Measurements from ENCODE around the gene MAPKBP1. TPM values are rescaled to one million over a fixed set of nuclear protein-coding genes. Genes with fewer than 3 reads are reported as not detected.

MAPKBP1 gene
- total RNA-seq, 2 experiments from 2014 or later = 14.5 to 17.4 TPM

GRCh38 chr15:41851167-41851523 is 76.9 kb downstream of the MAPKBP1 start:
- BruUV-seq (replicated peaks) = no TSS peak
- Histone ChIP-seq H3K27ac (ENCODE audit: low read depth, low read length, poor library complexity, severe bottlenecking) (no peak overlapping the region), H4K20me1 (ENCODE audit: insufficient read depth, low read length) (no peaks in the 10 kb centered on the region), H2AFZ (ENCODE audit: low read length) (no peak overlapping the region), H3K4me2 (ENCODE audit: low read length) (no peak overlapping the region), H3K9me3 (ENCODE audit: low read length) (no peaks in the 10 kb centered on the region), H3K79me2 (ENCODE audit: insufficient read depth, low read depth, low read length) (no peaks in the 10 kb centered on the region), H3K4me1 (ENCODE audit: insufficient read depth, low read length, poor library complexity, severe bottlenecking) (no peaks in the 10 kb centered on the region), H3K9me2 (ENCODE audit: insufficient read depth, low read length) (no peaks in the 10 kb centered on the region), H3K4me3 (ENCODE audit: low read depth, low read length, poor library complexity, severe bottlenecking) (no peak overlapping the region), H3K36me3 (ENCODE audit: insufficient read depth, low read length) (no peaks in the 10 kb centered on the region)
- no peak for DNase-seq (ENCODE audit: low spot score)
- intact Hi-C loops (cut with micrococcal nuclease; ENCODE audit: unreplicated experiment) = no loop called here
- no peak for TF ChIP-seq CTCF (conservative IDR thresholded peaks at IDR 0.05; ENCODE audit: low read length)
- no peak for TF ChIP-seq EZH2phosphoT487 (IDR thresholded peaks at IDR 0.05; ENCODE audit: borderline replicate concordance, low read depth, low read length)
- ChIA-PET POLR2A (interaction anchor here (0.6 kb wide), 1 partner anchor 56 kb away, joined by 3 read pairs; no protein-coding TSS in a partner anchor), CTCF (ENCODE audit: unreplicated experiment) (no interaction called here)

DNA sequence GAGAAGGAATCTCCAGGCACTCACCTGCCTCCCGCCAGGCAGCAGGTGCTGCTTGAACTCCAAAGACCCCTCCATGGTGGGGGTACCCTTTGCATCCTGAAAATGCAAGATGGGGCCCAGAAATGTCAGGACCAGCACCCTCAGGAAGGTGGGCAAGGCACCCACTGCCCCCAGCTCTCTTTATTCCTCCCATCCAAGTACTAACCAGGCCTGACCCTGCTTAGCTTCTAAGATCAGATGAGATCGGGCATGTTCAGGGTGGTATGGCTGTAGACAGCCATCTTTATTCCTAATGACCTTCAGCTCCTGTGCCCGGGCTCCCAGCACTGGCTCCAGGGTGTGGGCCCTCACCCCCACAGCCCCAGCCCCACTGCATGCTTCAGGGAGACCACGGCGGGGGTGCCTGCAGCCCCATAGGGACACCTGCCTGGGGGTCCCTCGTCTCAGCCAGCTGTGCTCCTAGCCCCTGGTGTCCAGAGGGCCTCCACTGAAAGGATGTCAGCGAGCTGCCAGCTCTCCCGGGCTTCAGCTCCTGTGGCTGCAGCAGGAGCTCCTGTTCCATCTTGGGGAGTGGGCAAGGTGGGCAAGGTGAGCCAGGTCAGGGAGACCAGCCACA is 77.6 kb downstream of the MAPKBP1 start:
- H3K9me3 ChIP-seq (ENCODE audit: low read length) = no peaks in the 10 kb centered on the region
- no peaks in the 10 kb centered on the region for H3K4me1 ChIP-seq (ENCODE audit: insufficient read depth, low read length, poor library complexity, severe bottlenecking)
- H3K4me2 ChIP-seq (ENCODE audit: low read length) = no peak overlapping the region
- TF ChIP-seq CTCF (conservative IDR thresholded peaks at IDR 0.05; ENCODE audit: low read length) = no peak
- TF ChIP-seq EZH2phosphoT487 (IDR thresholded peaks at IDR 0.05; ENCODE audit: borderline replicate concordance, low read depth, low read length) = no peak
- intact Hi-C loops (cut with micrococcal nuclease; ENCODE audit: unreplicated experiment) = no loop called here
- H3K9me2 ChIP-seq (ENCODE audit: insufficient read depth, low read length) = no peaks in the 10 kb centered on the region
- no peaks in the 10 kb centered on the region for H3K36me3 ChIP-seq (ENCODE audit: insufficient read depth, low read length)
- H3K4me3 ChIP-seq (ENCODE audit: low read depth, low read length, poor library complexity, severe bottlenecking) = no peak overlapping the region
- H2AFZ ChIP-seq (ENCODE audit: low read length) = no peak overlapping the region
- ChIA-PET CTCF (ENCODE audit: unreplicated experiment) (no interaction called here), POLR2A (interaction anchor here (0.6 kb wide), 2 partner anchors 57 to 666 kb away, joined by 3 read pairs; no protein-coding TSS in a partner anchor)
- BruUV-seq (replicated peaks) = no TSS peak
- no peaks in the 10 kb centered on the region for H3K79me2 ChIP-seq (ENCODE audit: insufficient read depth, low read depth, low read length)
- no peak for DNase-seq (ENCODE audit: low spot score)
- H4K20me1 ChIP-seq (ENCODE audit: insufficient read depth, low read length) = no peaks in the 10 kb centered on the region
- no peak overlapping the region for H3K27ac ChIP-seq (ENCODE audit: low read depth, low read length, poor library complexity, severe bottlenecking)

DNA sequence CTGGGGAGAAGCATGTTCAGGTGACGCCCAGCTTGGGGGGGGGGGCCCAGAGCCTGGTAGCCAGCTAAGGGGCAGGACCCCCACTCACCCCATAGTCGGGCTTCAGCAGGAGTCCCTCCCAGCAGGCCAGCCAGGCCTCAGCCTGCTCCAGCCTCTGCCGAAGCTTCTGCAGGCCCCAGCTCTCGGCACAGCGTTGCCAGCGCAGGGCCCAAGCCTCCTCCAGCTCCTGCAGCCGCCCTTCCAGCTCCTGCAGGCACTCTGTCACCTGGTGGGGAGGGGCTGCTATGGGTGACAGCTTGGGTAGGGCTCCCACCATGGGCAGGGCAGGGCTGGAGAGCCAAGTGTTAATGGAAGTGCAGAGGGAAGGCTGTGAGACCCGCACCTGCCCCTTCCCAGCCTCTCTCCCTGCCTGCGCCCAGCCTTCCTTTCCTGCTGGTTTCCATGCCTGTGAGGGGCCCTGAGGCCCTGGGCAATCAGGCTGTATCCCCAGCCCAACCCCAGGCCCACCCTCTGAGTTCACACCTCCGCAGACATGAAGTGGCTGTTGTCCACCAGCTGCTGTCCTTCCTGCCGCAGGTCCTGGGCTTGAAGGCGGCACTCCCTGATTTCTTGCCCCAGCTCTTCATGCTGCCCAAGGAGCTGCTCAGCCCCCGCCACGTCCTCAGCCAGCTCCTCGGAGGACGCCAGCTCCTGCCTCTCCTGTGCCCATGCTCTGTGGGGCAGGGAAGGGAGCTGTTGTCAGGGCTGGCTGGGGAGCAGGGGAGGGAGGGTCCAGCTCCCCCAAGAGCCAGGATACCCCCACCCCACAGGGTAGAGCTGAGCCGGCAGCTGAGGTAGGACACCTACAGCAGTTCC is 78.7 kb downstream of the MAPKBP1 start:
- POLR2A ChIA-PET = interaction anchor here (0.6 kb wide), 2 partner anchors 131 to 667 kb away, joined by 3 to 7 read pairs; no protein-coding TSS in a partner anchor
- Histone ChIP-seq H3K4me1 (ENCODE audit: insufficient read depth, low read length, poor library complexity, severe bottlenecking) (no peaks in the 10 kb centered on the region), H4K20me1 (ENCODE audit: insufficient read depth, low read length) (no peaks in the 10 kb centered on the region), H2AFZ (ENCODE audit: low read length) (no peak overlapping the region), H3K4me2 (ENCODE audit: low read length) (no peak overlapping the region), H3K9me2 (ENCODE audit: insufficient read depth, low read length) (no peaks in the 10 kb centered on the region), H3K9me3 (ENCODE audit: low read length) (no peaks in the 10 kb centered on the region), H3K36me3 (ENCODE audit: insufficient read depth, low read length) (no peaks in the 10 kb centered on the region), H3K4me3 (ENCODE audit: low read depth, low read length, poor library complexity, severe bottlenecking) (no peak overlapping the region), H3K79me2 (ENCODE audit: insufficient read depth, low read depth, low read length) (no peaks in the 10 kb centered on the region), H3K27ac (ENCODE audit: low read depth, low read length, poor library complexity, severe bottlenecking) (no peak overlapping the region)
- DNase-seq (ENCODE audit: low spot score) = no peak
- intact Hi-C loops (cut with micrococcal nuclease; ENCODE audit: unreplicated experiment) = no loop called here
- no peak for TF ChIP-seq CTCF (conservative IDR thresholded peaks at IDR 0.05; ENCODE audit: low read length)
- no peak for TF ChIP-seq EZH2phosphoT487 (IDR thresholded peaks at IDR 0.05; ENCODE audit: borderline replicate concordance, low read depth, low read length)
- no TSS peak for BruUV-seq (replicated peaks)
- CTCF ChIA-PET (ENCODE audit: unreplicated experiment) = no interaction called here
